CD4-positive, CD25-positive, alpha-beta regulatory T cell (primary cell): ENCODE results near the gene ATP1B3. TPM values are rescaled to one million over a fixed set of nuclear protein-coding genes. Genes with fewer than 3 reads are reported as not detected.
"Not testable (repeated sequence)": the region's sequence is repeated elsewhere in the genome, so short reads cannot be mapped to it uniquely, and the experiment has no call there.

Source experiments
- ATAC-seq, 2 donors: fragments of 150-1000 bp; cut with Tn5 transposase; one replicate each; pipeline ENCODE4 v1.10.0; 2021; ENCODE audit warnings: low read depth in 2 of 2, moderate number of reproducible peaks in 2 of 2, moderate library complexity in 1 of 2
- DNase-seq, 3 donors: peaks; one replicate each; pipeline versions ENCODE4 v3.0.0 to v3.0.0-alpha.2; 2012 to 2022; ENCODE audit warnings: mixed read lengths in 1 of 3
- H3K27ac ChIP-seq: one replicate; pipeline ENCODE4 v1.7.0; 2013; ENCODE audit warnings: mild to moderate bottlenecking, low read length; ENCODE audit not compliant: insufficient read depth, poor library complexity, severe bottlenecking
- H3K27me3 ChIP-seq: one replicate; pipeline ENCODE4 v1.7.0; 2013; ENCODE audit warnings: low read length; ENCODE audit not compliant: control insufficient read depth, insufficient read depth
- H3K36me3 ChIP-seq: one replicate; pipeline ENCODE4 v1.7.0; 2013; ENCODE audit warnings: mild to moderate bottlenecking, low read length, moderate library complexity; ENCODE audit not compliant: control insufficient read depth, insufficient read depth
- H3K4me1 ChIP-seq: 2 replicates; pipeline ENCODE4 v1.7.0; 2013; ENCODE audit warnings: mild to moderate bottlenecking, low read length; ENCODE audit not compliant: insufficient read depth, control insufficient read depth, poor library complexity, severe bottlenecking
- H3K4me3 ChIP-seq: one replicate; pipeline ENCODE4 v1.7.0; 2013; ENCODE audit warnings: low read depth, mild to moderate bottlenecking, low read length, moderate library complexity
- H3K9me3 ChIP-seq, 2 experiments: 1 replicate in 1 of 2; 2 replicates in 1 of 2; pipeline ENCODE4 v1.7.0; 2013; ENCODE audit warnings: low read length in 2 of 2, mild to moderate bottlenecking in 1 of 2, moderate library complexity in 1 of 2; ENCODE audit not compliant: control insufficient read depth in 2 of 2
- H3K27ac Mint-ChIP-seq, 3 donors: one replicate each; pipeline ENCODE4 v1.8.0; 2020 to 2022; ENCODE audit warnings: mild to moderate bottlenecking in 3 of 3, mixed read lengths in 3 of 3, moderate library complexity in 2 of 3
- H3K27me3 Mint-ChIP-seq: one replicate; pipeline ENCODE4 v1.8.0; 2022; ENCODE audit warnings: mild to moderate bottlenecking, mixed read lengths
- H3K36me3 Mint-ChIP-seq: one replicate; pipeline ENCODE4 v1.8.0; 2020; ENCODE audit warnings: mixed read lengths
- H3K4me1 Mint-ChIP-seq, 4 donors: one replicate each; pipeline ENCODE4 v1.8.0; 2020 to 2022; ENCODE audit warnings: mixed read lengths in 4 of 4, mild to moderate bottlenecking in 1 of 4
- H3K4me3 Mint-ChIP-seq, 4 donors: one replicate each; pipeline ENCODE4 v1.8.0; 2020 to 2022; ENCODE audit warnings: mild to moderate bottlenecking in 4 of 4, mixed read lengths in 4 of 4, moderate library complexity in 3 of 4
- H3K9me3 Mint-ChIP-seq, 7 donors: one replicate each; pipeline ENCODE4 v1.8.0; 2020 to 2022; ENCODE audit warnings: mixed read lengths in 7 of 7, mild to moderate bottlenecking in 3 of 7, moderate library complexity in 2 of 7
- polyA plus RNA-seq, 4 donors: library from polyadenylated mRNA; unstranded; fragments of 300-500 nt; fragmentation: Illumina TruSeq; gene quantifications; one replicate each; pipeline ENCODE4 v1.2.3, GENCODE V29; 2021
- total RNA-seq: library from RNA; stranded (reverse); gene quantifications from one replicate; pipeline ENCODE4 v1.2.3, GENCODE V29; 2022

The ATP1B3 gene
- total and polyA plus RNA-seq, 5 donors from 2014 or later, result 53.6 to 158 (median 131) TPM

DNA sequence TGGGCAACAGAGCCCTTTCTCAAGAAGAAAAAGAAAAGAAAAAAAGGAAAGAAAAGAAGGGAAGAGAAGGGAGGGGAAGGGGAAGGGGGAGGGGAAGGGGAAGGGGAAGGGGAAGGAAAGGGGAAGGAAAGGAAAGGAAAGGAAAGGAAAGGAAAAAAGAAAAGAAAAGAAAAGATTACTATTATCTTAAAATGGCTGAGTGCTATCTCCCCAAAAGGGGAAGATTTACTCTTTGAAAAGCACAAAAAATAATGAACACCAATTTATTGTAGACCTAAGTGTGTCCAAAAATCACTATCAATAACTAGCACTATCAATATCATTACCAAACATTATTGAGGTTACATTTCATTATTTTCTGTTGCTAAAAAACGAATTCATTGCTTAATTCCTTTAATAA is 89.0 kb downstream of the ATP1B3 start:
- H3K9me3 Mint-ChIP-seq, result no peaks in the 10 kb centered on the region
- Histone ChIP-seq H3K9me3 (no peaks in the 10 kb centered on the region), H3K27ac (no peak overlapping the region), H3K36me3 (peaks cover 3% of the 10 kb centered on the region), H3K4me3 (no peak overlapping the region), H3K27me3 (no peaks in the 10 kb centered on the region), H3K4me1 (no peaks in the 10 kb centered on the region)
- peaks cover 14% of the 10 kb centered on the region for H3K36me3 Mint-ChIP-seq
- DNase-seq, result no peak
- H3K27me3 Mint-ChIP-seq, result no peaks in the 10 kb centered on the region
- H3K27ac Mint-ChIP-seq, result no peak overlapping the region
- no peaks in the 10 kb centered on the region for H3K4me1 Mint-ChIP-seq
- H3K4me3 Mint-ChIP-seq, result no peak overlapping the region
- ATAC-seq, result no peak

DNA sequence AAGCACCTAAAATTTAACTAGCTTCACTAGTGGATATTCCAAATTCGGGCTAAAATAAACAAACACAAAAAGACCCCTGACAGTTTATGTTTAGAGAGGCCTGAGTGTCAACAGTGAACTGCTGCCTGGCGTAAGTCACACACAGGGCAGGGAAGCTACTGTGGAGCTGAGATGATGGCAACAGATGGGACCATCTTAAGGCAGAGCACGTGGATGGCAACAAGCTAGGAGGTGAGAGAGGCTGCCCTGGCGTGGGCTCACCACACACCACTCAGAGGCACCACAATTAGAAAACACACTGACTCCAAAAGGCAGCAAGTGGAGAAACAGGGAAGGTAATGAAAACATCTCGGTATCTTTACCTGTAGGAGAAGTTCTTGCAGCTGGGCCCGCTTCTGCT is 93.3 kb downstream of the ATP1B3 start:
- Histone ChIP-seq H3K27me3 (no peaks in the 10 kb centered on the region), H3K27ac (no peak overlapping the region), H3K36me3 (no peaks in the 10 kb centered on the region), H3K4me1 (no peaks in the 10 kb centered on the region), H3K9me3 (no peaks in the 10 kb centered on the region), H3K4me3 (no peak overlapping the region)
- Mint-ChIP-seq H3K9me3 (no peaks in the 10 kb centered on the region), H3K27me3 (no peaks in the 10 kb centered on the region), H3K27ac (no peak overlapping the region), H3K4me1 (peaks cover 0 to 4% (median 0%) of the 10 kb centered on the region in 4 donors), H3K36me3 (peaks cover 9% of the 10 kb centered on the region), H3K4me3 (no peak overlapping the region)
- ATAC-seq, result no peak
- no peak for DNase-seq

DNA sequence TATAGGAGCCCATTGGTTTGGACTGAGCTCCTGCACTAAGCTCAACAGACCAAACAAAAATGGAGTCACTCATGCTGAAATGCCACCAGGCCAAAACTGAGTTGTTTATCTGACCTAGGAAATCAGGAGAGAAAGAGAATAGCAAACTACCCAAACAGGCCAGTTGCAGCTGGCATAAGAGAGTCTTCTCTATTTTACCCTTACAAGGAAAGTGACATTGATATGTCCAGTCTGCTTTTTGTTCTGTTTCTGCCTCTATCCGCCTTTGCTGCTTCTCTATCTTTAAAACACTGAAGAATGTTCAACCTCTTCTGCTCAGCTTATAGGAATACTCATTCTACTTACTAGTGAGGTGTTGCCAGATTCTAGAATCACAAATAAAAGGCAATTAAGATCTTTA is 95.1 kb downstream of the ATP1B3 start:
- no peak overlapping the region for H3K4me3 Mint-ChIP-seq
- H3K27ac Mint-ChIP-seq, result no peak overlapping the region
- no peak for DNase-seq
- no peaks in the 10 kb centered on the region for H3K9me3 Mint-ChIP-seq
- no peaks in the 10 kb centered on the region for H3K27me3 ChIP-seq
- peaks cover 10% of the 10 kb centered on the region for H3K36me3 Mint-ChIP-seq
- ATAC-seq, result no peak
- H3K36me3 ChIP-seq, result no peaks in the 10 kb centered on the region
- no peak overlapping the region for H3K4me3 ChIP-seq
- H3K9me3 ChIP-seq, result no peaks in the 10 kb centered on the region
- no peak overlapping the region for H3K27ac ChIP-seq
- no peaks in the 10 kb centered on the region for H3K27me3 Mint-ChIP-seq
- H3K4me1 Mint-ChIP-seq, result peaks cover 0 to 4% (median 0%) of the 10 kb centered on the region in 4 donors
- no peaks in the 10 kb centered on the region for H3K4me1 ChIP-seq

DNA sequence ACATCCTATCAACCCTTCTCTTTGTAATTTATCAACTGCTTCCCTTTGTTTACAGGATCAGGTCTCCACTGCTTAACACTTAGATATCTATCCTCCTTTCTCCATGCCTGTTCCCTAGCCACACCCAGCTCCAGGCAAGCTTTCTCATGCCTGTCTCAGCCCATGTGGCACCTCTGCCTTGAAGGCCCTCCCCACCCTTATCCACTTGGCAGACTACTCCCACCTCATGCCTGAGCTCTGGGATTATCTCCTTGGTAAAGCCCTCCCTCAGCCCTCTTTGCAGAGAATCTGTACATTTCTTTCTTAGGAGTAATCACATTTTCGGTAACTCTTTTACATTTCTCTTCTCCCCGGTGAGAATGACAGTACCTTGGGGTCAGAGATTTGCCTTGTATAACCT is 96.0 kb downstream of the ATP1B3 start:
- H3K9me3 ChIP-seq, result no peaks in the 10 kb centered on the region
- peak overlapping the region in 1 of 3 donors; percentile 39 for H3K27ac Mint-ChIP-seq
- H3K4me3 ChIP-seq, result no peak overlapping the region
- no peak for ATAC-seq
- no peaks in the 10 kb centered on the region for H3K9me3 Mint-ChIP-seq
- H3K27me3 ChIP-seq, result no peaks in the 10 kb centered on the region
- peaks cover 0 to 4% (median 0%) of the 10 kb centered on the region in 4 donors for H3K4me1 Mint-ChIP-seq
- H3K27ac ChIP-seq, result no peak overlapping the region
- no peak for DNase-seq
- H3K4me1 ChIP-seq, result no peaks in the 10 kb centered on the region
- peaks cover 11% of the 10 kb centered on the region for H3K36me3 Mint-ChIP-seq
- H3K4me3 Mint-ChIP-seq, result no peak overlapping the region
- H3K36me3 ChIP-seq, result no peaks in the 10 kb centered on the region
- H3K27me3 Mint-ChIP-seq, result no peaks in the 10 kb centered on the region

DNA sequence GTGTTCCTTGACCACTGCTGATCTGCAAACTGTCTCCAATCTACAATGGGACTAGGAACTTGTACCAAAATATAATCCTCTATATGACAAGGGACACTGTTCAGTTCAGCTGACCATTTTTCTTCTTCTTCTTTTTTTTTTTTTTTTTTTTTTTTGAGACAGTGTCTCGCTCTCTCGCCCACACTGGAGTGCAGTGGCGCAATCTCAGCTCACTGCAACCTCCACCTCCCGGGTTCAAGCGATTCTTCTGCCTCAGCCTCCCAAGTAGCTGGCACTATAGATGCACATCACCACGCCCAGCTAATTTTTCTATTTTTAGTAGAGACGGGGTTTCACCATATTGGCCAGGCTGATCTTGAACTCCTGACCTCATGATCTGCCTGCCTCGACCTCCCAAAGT is 98.3 kb downstream of the ATP1B3 start:
- H3K27ac ChIP-seq, H3K4me3 ChIP-seq, H3K27me3 Mint-ChIP-seq, ATAC-seq, H3K27me3 ChIP-seq, H3K27ac Mint-ChIP-seq, H3K36me3 ChIP-seq, H3K9me3 ChIP-seq, H3K4me1 ChIP-seq, DNase-seq, H3K4me1 Mint-ChIP-seq, H3K9me3 Mint-ChIP-seq, H3K4me3 Mint-ChIP-seq: not testable (repeated sequence)
- peaks cover 11% of the 10 kb centered on the region for H3K36me3 Mint-ChIP-seq

Other genes with a start within 250 kb of the ATP1B3 start
- gene RNF7, start 138.3 kb upstream of the ATP1B3 start, total RNA-seq, result 65.4 TPM
- gene RNF7, start 138.3 kb upstream of the ATP1B3 start, polyA plus RNA-seq, result 100 to 1,000 TPM; 139 to 169 (median 156) TPM
- not detected for gene GRK7, start 113.2 kb upstream of the ATP1B3 start, total RNA-seq
- gene GRK7, start 113.2 kb upstream of the ATP1B3 start, polyA plus RNA-seq, result under 1 TPM in 1 of 4 donors, not detected in 3; 0.05 TPM